Cardiac fibroblast (primary cell): ENCODE measurements around the gene SERTAD1.
A peak's percentile ranks its signal among the peaks of the same experiment; 100 is the strongest.

Experiments
- DNase-seq, 2 donors: peaks; one replicate each; pipeline versions ENCODE4 v3.0.0 to v3.0.0-alpha.2; 2010; ENCODE audit warnings: low read depth in 2 of 2
- H3K4me3 ChIP-seq, 2 donors: replicated peaks in 1 of 2; 1 replicate in 1 of 2; 2 replicates in 1 of 2; pipeline ENCODE4 v1.5.1; 2011; ENCODE audit warnings: low read depth in 2 of 2, low read length in 2 of 2, mild to moderate bottlenecking in 2 of 2, moderate library complexity in 1 of 2
- CTCF ChIP-seq: IDR thresholded peaks from one replicate; pipeline ENCODE4 v1.5.1; 2011; ENCODE audit warnings: low read depth, mild to moderate bottlenecking, low read length, inconsistent platforms

SERTAD1 gene

GRCh38 chr19:40392894-40393517 lies 32.8 kb downstream of the SERTAD1 start:
- no peak overlapping the region for H3K4me3 ChIP-seq
- peak; percentile 43 for TF ChIP-seq CTCF
- peak in 1 of 2 donors; percentile 25 for DNase-seq

GRCh38 chr19:40392123-40392522 lies 33.7 kb downstream of the SERTAD1 start:
- TF ChIP-seq CTCF = no peak
- no peak overlapping the region for H3K4me3 ChIP-seq
- no peak for DNase-seq

GRCh38 chr19:40390084-40390742 lies 35.6 kb downstream of the SERTAD1 start, which contains the start of gene HIPK4:
HIPK4 (minus strand) TSS chr19:40390181; CDS start chr19:40389902, 279 bp downstream.
- TF ChIP-seq CTCF = no peak
- H3K4me3 ChIP-seq = no peak within 1 kb of the TSS
- no peak for DNase-seq

- H3K4me3 ChIP-seq = no peak overlapping the region
- no peak for TF ChIP-seq CTCF
- DNase-seq = no peak
These were observed 36.2 kb downstream of the SERTAD1 start for GRCh38 chr19:40389404-40390083.

GRCh38 chr19:40388481-40388880 lies 37.3 kb downstream of the SERTAD1 start:
- no peak for TF ChIP-seq CTCF
- no peak for DNase-seq

GRCh38 chr19:40387155-40387554 lies 38.6 kb downstream of the SERTAD1 start:
- no peak overlapping the region for H3K4me3 ChIP-seq
- DNase-seq = no peak
- no peak for TF ChIP-seq CTCF

More at GRCh38 chr19:40388481-40388880, 37.3 kb downstream of the SERTAD1 start:
- H3K4me3 ChIP-seq = no peak overlapping the region
